ENCODE measurements around the gene FMN1. TPM values are rescaled to one million over a fixed set of nuclear protein-coding genes. Genes with fewer than 3 reads are reported as not detected.
A peak's percentile ranks its signal among the peaks of the same experiment; 100 is the strongest.

FMN1 gene
- polyA plus RNA-seq, 2 of the 4 experiments (the other 2 are of a cell fraction), result 0.53 to 2.2 TPM

DNA sequence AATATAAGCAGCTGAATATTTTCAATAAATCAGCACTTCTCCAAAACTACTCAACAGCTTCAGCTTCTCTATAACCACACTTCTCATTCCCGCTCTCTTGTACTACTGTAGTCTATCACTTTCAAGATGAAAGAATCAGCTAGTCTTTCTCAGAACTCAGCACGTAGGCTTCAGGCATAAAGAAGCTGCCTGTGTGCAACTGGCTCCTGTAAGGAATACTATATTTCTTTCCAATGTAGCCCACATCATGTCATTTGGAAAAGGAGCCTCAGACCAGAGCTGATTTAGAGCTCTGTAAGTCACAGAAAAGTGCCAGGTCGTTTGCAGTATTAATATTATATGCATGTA is 62.3 kb downstream of the FMN1 start (continued):
- TF ChIP-seq NPAS2 (CRISPR knock-in tag; IDR thresholded peaks at IDR 0.05; ENCODE audit: borderline replicate concordance), result no peak
- TF ChIP-seq EHF (CRISPR knock-in tag; IDR thresholded peaks at IDR 0.05), result no peak
- TF ChIP-seq, protein P1, sequence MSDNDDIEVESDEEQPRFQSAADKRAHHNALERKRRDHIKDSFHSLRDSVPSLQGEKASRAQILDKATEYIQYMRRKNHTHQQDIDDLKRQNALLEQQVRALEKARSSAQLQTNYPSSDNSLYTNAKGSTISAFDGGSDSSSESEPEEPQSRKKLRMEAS (IDR thresholded peaks at IDR 0.05), result no peak
- no peak for TF ChIP-seq POLR2AphosphoS2 (conservative IDR thresholded peaks at IDR 0.05; ENCODE audit: low read length)
- no peak for TF ChIP-seq CBX2 (IDR thresholded peaks at IDR 0.05; ENCODE audit: borderline replicate concordance, low read depth)
- TF ChIP-seq MYC (IDR thresholded peaks at IDR 0.05; ENCODE audit: borderline replicate concordance, low read length), result no peak

DNA sequence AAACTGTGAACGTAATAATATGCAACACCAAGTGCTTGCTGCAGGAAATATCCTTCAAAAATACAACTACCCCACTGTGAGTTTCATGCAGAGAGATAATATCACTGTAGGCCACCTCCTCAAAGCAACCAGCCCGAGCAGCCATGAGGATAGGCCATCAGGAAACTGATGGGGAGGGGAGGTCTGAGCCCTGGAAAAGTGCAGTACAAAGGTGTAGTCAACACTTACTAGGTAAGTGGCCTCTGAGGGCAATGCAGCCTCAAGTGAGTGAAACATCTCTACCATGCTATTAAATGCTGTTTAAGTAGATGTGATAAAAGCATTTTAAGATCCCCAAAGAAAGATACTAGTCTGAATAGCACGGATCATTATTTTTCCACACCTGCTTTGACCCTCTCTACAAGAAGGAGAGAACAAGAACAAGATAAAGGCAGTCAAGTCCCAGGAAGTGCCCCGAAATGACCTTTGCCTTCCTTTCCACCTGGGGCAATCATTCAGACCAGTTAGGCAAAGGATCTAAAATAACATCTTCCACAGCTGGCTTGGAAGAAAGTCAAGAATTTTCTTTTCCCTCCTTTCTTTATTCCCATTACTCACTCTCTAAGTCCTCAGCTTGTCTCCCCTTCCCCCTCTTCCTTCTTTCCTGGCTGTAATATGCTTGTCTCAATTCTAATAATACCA is 62.8 kb downstream of the FMN1 start:
- CTCF ChIA-PET, result interaction anchor here (0.6 to 16.2 kb wide), 45 partner anchors 10 to 491 kb away, joined by 3 to 346 read pairs (median 7); partner anchors contain the start of gene FMN1
- no peak overlapping the region for H3K4me2 ChIP-seq
- POLR2A ChIA-PET, result no interaction called here
- TF ChIP-seq RCOR1 (IDR thresholded peaks at IDR 0.05; ENCODE audit: low read depth, low read length), result no peak
- no peak for TF ChIP-seq ZC3H11A (IDR thresholded peaks at IDR 0.05)
- TF ChIP-seq HOXB13 (CRISPR knock-in tag; IDR thresholded peaks at IDR 0.05; ENCODE audit: low read depth), result no peak
- no peak for TF ChIP-seq CBX2 (IDR thresholded peaks at IDR 0.05; ENCODE audit: borderline replicate concordance, low read depth)
- no peak for TF ChIP-seq HDAC2 (IDR thresholded peaks at IDR 0.05)
- no peak for TF ChIP-seq NPAS2 (CRISPR knock-in tag; IDR thresholded peaks at IDR 0.05; ENCODE audit: borderline replicate concordance)
- TF ChIP-seq HEYL (CRISPR knock-in tag; IDR thresholded peaks at IDR 0.05), result no peak
- TF ChIP-seq PHF8 (IDR thresholded peaks at IDR 0.05; ENCODE audit: borderline replicate concordance, low read depth), result no peak
- TF ChIP-seq CHD2 (IDR thresholded peaks at IDR 0.05; ENCODE audit: low read length, partially characterized antibody), result no peak
- TF ChIP-seq, protein P2, sequence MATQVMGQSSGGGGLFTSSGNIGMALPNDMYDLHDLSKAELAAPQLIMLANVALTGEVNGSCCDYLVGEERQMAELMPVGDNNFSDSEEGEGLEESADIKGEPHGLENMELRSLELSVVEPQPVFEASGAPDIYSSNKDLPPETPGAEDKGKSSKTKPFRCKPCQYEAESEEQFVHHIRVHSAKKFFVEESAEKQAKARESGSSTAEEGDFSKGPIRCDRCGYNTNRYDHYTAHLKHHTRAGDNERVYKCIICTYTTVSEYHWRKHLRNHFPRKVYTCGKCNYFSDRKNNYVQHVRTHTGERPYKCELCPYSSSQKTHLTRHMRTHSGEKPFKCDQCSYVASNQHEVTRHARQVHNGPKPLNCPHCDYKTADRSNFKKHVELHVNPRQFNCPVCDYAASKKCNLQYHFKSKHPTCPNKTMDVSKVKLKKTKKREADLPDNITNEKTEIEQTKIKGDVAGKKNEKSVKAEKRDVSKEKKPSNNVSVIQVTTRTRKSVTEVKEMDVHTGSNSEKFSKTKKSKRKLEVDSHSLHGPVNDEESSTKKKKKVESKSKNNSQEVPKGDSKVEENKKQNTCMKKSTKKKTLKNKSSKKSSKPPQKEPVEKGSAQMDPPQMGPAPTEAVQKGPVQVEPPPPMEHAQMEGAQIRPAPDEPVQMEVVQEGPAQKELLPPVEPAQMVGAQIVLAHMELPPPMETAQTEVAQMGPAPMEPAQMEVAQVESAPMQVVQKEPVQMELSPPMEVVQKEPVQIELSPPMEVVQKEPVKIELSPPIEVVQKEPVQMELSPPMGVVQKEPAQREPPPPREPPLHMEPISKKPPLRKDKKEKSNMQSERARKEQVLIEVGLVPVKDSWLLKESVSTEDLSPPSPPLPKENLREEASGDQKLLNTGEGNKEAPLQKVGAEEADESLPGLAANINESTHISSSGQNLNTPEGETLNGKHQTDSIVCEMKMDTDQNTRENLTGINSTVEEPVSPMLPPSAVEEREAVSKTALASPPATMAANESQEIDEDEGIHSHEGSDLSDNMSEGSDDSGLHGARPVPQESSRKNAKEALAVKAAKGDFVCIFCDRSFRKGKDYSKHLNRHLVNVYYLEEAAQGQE (IDR thresholded peaks at IDR 0.05), result no peak
- TF ChIP-seq ZSCAN20 (CRISPR knock-in tag; IDR thresholded peaks at IDR 0.05), result no peak
- TF ChIP-seq SMC3 (IDR thresholded peaks at IDR 0.05), result no peak
- no peak for TF ChIP-seq FOXS1 (CRISPR knock-in tag; IDR thresholded peaks at IDR 0.05)
- TF ChIP-seq, protein P3, sequence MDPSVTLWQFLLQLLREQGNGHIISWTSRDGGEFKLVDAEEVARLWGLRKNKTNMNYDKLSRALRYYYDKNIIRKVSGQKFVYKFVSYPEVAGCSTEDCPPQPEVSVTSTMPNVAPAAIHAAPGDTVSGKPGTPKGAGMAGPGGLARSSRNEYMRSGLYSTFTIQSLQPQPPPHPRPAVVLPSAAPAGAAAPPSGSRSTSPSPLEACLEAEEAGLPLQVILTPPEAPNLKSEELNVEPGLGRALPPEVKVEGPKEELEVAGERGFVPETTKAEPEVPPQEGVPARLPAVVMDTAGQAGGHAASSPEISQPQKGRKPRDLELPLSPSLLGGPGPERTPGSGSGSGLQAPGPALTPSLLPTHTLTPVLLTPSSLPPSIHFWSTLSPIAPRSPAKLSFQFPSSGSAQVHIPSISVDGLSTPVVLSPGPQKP (IDR thresholded peaks at IDR 0.05; ENCODE audit: low read depth, low read length), result no peak
- no peak for DNase-seq (ENCODE audit: low read depth in 1 of 2, low spot score in 1 of 2)
- H3K9me3 ChIP-seq, result no peaks in the 10 kb centered on the region
- 44% methylated on average over 4 of the region's 4 CpGs for WGBS (ENCODE audit: missing lambda C conversion rate)
- no peak for ATAC-seq
- peaks cover 2% of the 10 kb centered on the region; the same call in 1 of the 3 replicates for H3K4me1 ChIP-seq
- peak; percentile 23 for FAIRE-seq
- H3K27ac ChIP-seq, result no peak overlapping the region
- H3K4me3 ChIP-seq, result no peak overlapping the region

Data from A549 (cell line).